Epithelial cell of esophagus (primary cell): Measurements from ENCODE around the gene ZSCAN22.
"Not testable (repeated sequence)": the region's sequence is repeated elsewhere in the genome, so short reads cannot be mapped to it uniquely, and the experiment has no call there.

Source experiments
- DNase-seq: peaks from one replicate; pipeline ENCODE4 v3.0.0; 2010; ENCODE audit warnings: low read depth
- H3K4me3 ChIP-seq: 2 replicates; pipeline ENCODE4 v1.5.1; 2011; ENCODE audit warnings: mild to moderate bottlenecking, low read length, control low read depth
- TF ChIP-seq, protein P1 (sequence below): IDR thresholded peaks from 2 replicates; pipeline ENCODE4 v1.5.1; 2011; ENCODE audit warnings: low read depth, mild to moderate bottlenecking, low read length, control low read depth, inconsistent platforms; ENCODE audit not compliant: insufficient read depth; ENCODE audit errors: missing control alignments

The ZSCAN22 gene

DNA sequence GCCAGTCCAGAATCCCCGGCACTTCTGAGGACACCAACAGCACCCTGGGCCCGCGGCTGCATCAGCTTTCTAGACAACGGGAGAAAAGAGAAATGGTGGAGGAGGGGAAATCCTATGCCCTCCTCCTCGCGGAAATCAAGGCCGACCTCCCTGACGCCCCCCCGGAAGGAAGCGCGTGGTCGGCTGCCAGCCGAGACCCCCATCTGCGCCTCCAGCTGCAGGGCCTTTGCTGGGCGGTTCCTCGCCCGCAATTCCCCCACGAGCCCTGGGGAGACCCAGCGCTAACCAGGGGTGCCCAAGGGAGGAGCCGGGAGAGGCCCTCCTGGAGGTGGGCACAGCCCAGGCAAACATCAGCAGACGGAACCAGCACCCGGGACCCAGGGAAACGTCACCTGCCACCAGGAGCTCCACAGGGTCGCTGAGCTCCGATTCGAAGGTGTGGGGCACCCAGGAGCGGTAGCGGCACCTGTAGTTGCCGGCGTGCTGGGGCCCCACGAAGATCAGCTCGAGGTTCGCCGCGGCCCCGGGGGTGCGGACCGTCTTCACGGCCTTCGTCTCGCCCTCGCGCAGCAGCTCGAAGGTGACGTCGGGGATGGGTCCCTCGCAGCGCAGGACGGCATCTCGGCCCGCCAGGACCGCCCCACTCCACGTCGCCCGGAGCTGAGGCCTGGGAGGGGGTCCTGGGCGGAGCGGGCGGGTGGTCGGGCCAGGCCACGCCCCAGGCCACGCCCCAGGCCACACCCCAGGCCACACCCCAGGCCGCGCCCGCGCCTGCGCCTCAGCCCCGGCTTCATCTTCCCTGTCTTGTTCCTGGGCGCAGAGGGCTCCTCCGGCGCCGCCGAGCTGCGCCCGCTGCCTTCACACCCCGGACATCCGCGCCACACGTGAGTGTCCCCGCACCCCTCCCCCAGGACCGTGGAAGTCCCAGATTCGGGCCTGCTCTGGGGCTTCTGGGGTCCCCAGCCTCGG lies 20.5 kb downstream of the ZSCAN22 start:
- TF ChIP-seq, protein P1, sequence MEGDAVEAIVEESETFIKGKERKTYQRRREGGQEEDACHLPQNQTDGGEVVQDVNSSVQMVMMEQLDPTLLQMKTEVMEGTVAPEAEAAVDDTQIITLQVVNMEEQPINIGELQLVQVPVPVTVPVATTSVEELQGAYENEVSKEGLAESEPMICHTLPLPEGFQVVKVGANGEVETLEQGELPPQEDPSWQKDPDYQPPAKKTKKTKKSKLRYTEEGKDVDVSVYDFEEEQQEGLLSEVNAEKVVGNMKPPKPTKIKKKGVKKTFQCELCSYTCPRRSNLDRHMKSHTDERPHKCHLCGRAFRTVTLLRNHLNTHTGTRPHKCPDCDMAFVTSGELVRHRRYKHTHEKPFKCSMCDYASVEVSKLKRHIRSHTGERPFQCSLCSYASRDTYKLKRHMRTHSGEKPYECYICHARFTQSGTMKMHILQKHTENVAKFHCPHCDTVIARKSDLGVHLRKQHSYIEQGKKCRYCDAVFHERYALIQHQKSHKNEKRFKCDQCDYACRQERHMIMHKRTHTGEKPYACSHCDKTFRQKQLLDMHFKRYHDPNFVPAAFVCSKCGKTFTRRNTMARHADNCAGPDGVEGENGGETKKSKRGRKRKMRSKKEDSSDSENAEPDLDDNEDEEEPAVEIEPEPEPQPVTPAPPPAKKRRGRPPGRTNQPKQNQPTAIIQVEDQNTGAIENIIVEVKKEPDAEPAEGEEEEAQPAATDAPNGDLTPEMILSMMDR, result no peak
- peak overlapping the region; percentile 52 for H3K4me3 ChIP-seq
- DNase-seq, result peak; percentile 61

DNA sequence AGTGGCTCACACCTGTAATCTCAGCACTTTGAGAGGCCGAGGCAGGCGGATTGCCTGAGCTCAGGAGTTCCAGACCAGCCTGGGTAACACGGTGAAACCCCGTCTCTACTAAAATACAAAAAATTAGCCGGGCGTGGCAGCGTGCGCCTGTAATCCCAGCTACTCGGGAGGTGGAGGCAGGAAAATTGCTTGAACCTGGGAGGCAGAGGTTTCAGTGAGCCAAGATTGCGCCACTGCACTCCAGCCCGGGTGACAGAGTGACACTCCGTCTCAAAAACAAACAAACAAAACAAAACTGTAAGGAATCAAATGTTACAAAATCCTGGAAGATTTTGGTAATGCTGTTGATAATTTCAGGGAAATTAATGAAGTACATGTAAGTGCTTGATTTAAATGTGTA lies 21.3 kb downstream of the ZSCAN22 start:
- peak overlapping the region; percentile 52 for H3K4me3 ChIP-seq
- not testable (repeated sequence) for DNase-seq

DNA sequence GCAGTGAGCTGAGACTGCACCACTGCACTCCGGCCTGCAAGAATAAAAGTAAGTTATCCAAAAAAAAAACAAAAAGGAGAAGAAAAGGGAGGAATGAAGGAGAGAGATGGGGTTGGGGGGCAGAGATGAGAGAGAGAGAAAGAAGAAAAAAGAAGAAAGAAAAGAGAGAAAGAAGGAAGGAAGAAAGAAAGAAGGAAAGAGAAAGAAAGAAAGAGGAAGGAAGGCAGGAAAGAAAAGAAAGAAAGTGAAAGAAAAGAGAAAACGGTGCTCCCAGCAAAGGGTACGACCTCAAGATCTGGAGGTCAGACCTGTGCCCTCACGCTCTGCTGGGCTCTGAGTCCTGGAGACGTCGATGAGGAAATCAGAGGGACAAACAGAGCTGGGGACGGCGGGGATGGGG lies 22.8 kb downstream of the ZSCAN22 start:
- no peak for DNase-seq
- TF ChIP-seq, protein P1, result no peak
- H3K4me3 ChIP-seq, result no peak overlapping the region

DNA sequence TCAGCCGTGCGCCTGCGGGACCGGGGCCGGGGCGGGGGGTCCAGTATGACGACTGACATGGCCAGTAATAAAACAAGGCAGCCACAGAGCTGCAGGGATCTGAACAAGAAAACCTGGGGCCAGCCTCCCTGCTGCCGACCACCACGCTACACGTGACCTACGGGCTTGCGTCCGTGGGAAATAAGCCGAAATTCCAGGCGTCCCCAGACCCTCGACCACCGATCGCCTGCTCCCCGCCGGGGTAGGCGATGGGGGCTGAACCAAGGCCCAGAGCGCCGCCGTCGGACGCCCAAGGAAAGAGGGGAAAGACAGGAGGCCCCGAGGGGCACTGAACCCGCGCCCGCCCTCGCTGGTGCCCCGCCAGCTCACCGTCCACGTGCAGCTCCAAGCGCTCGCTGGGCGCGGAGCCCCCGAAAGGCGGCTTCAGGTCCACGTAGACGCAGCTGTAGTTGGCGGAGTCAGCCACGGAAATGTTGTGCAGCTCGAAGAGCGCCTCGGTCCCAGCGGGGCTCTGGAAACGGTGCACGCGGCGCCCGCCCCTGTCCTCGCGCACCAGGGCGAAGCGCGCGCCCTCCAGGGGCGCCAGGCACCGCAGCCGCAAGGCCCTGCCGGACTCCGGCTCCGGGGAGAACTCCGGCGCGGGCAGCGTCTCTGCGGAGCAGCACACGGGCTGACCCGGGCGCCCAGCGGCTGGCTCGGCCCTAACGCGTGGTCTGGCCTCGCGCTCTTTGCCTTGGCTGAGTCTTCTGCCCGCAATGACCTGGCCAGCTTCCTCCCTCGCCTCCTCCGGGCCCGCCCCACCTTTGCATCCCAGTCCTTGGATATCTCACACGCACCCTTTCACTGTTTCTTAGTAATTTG lies 23.4 kb downstream of the ZSCAN22 start:
- TF ChIP-seq, protein P1, result no peak
- no peak for DNase-seq
- no peak overlapping the region for H3K4me3 ChIP-seq

DNA sequence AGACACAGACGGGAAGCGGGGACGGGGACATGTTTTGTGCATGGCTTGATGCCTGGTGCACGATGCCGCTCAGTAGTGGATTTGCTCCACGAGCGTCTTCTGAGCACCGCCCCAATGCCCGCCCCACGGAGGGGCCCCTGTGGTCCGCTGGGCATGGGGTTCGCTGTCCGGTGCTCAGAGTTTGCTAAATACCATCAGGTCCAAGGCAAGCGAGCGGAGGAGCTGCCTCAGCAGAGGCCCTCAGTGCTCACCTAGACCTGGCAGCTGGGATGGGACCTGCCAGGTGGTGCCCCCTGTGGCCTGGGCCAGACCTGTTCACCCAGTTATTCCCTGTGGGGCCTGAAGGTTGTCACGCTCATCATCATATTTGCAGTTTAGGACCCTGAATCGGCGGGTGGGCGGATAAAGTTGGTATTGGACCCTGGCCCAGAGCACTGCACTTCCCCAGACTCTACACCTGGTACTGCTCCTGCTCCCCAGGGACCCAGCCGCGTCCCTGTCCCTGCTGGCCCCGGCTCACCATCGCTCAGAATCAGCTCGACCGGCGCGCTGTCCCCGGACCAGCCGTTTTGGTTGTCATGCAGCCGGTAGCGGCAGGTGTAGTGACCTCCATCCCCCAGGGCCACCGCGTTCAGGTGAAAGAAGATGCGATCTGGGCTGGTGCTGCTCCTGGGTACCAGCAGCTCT lies 24.2 kb downstream of the ZSCAN22 start:
- DNase-seq, result no peak
- TF ChIP-seq, protein P1, result no peak
- H3K4me3 ChIP-seq, result no peak overlapping the region

DNA sequence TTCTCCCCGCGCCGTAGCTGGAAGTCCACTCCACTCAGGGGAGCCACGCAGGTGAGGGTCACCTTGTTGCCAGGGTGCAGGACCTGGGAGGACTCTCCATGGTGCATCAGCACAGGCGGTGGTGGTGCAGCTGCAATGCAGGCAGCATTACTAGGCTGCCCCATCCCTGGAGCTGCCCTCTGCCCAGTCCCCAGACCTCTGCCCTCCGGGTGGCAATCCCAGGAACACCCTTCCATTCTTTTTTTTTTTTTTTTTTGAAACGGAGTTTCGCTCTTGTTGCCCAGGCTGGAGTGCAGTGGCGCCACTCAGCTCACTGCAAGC lies 24.7 kb downstream of the ZSCAN22 start:
- TF ChIP-seq, protein P1, result no peak
- no peak for DNase-seq
- no peak overlapping the region for H3K4me3 ChIP-seq

DNA sequence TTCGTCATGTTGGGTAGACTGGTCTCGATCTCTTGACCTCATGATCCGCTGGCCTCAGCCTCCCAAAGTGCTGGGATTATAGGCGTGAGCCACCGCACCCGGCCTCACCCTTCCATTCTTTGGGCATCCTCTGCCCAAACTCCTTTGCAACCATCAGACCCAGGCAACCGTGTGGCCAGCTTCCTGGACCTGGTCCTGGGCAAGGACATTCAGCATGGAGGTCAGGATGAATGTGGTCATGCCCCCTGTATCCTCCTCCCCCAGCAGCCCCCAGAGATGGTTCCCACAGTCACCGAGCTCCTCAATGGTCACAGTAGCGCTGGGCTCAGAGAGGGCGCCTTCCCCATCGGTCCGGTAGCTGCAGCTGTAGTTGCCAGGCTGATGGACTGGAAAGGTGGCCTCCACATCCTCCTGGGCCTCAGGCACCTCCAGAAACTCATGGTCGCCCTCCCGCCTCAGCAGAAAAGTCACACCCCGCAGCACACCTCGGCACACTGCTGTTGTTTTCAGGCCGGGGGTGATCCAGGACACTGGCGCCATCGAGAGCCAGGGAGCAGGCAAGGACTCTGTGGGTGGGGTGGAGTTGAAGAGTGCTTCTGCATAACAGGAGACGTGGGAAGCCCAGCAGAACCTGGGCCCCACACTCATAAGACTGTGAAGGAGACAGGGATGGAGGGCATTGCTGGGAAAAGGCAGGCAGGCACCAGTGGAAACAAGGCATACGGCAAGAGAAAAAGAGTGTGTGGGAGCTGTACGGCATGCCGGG lies 25.4 kb downstream of the ZSCAN22 start:
- no peak overlapping the region for H3K4me3 ChIP-seq
- DNase-seq, result no peak
- TF ChIP-seq, protein P1, result no peak
